Cardiac muscle cell (in vitro differentiated cells and primary cell): ENCODE results near the gene SLC1A4. TPM values are rescaled to one million over a fixed set of nuclear protein-coding genes. Genes with fewer than 3 reads are reported as not detected.
A peak's percentile ranks its signal among the peaks of the same experiment; 100 is the strongest.

Source experiments
- DNase-seq, 2 donors: peaks; one replicate each; pipeline versions ENCODE4 v3.0.0 to v3.0.0-alpha.2; 2010 to 2017; ENCODE audit warnings: low read depth in 1 of 2, low spot score in 1 of 2
- H3K27ac ChIP-seq: fragments of 200-600 bp; sonication (generic); 2 replicates; pipeline ENCODE4 v1.5.1; 2016
- H3K27me3 ChIP-seq: fragments of 200-600 bp; sonication (generic); 2 replicates; pipeline ENCODE4 v1.6.0; 2016; ENCODE audit warnings: control low read depth
- H3K36me3 ChIP-seq: fragments of 200-600 bp; sonication (generic); 2 replicates; pipeline ENCODE4 v1.5.1; 2016; ENCODE audit warnings: control low read depth
- H3K4me1 ChIP-seq: fragments of 200-600 bp; sonication (generic); 2 replicates; pipeline ENCODE4 v1.8.1; 2017; ENCODE audit warnings: low read depth, mild to moderate bottlenecking, mixed run types
- H3K4me3 ChIP-seq: fragments of 200-600 bp; sonication (generic); 2 replicates; pipeline ENCODE4 v1.5.1; 2016; ENCODE audit warnings: mild to moderate bottlenecking
- H3K9me3 ChIP-seq: fragments of 200-600 bp; sonication (generic); 2 replicates; pipeline ENCODE4 v1.5.1; 2017; ENCODE audit warnings: low read depth, mild to moderate bottlenecking, control low read depth
- polyA plus RNA-seq: library from polyadenylated mRNA; unstranded; fragments of >200 nt; fragmentation: Nextera tagmentation; extraction: Ambion mirVana; gene quantifications from 2 replicates; pipeline ENCODE4 v1.2.1, GENCODE V29; 2016
- total RNA-seq: library from RNA; depleted of rRNA; stranded (reverse); fragments of >200 nt; gene quantifications from 2 replicates; pipeline ENCODE4 v1.2.3, GENCODE V29; 2016
- TF ChIP-seq, protein P1 (sequence below): IDR thresholded peaks from 2 replicates; pipeline ENCODE4 v1.5.1; 2012; ENCODE audit warnings: low read depth, mild to moderate bottlenecking, low read length

The SLC1A4 gene
- total and polyA plus RNA-seq, 2 experiments from 2014 or later: 31.7 to 37.1 TPM

DNA sequence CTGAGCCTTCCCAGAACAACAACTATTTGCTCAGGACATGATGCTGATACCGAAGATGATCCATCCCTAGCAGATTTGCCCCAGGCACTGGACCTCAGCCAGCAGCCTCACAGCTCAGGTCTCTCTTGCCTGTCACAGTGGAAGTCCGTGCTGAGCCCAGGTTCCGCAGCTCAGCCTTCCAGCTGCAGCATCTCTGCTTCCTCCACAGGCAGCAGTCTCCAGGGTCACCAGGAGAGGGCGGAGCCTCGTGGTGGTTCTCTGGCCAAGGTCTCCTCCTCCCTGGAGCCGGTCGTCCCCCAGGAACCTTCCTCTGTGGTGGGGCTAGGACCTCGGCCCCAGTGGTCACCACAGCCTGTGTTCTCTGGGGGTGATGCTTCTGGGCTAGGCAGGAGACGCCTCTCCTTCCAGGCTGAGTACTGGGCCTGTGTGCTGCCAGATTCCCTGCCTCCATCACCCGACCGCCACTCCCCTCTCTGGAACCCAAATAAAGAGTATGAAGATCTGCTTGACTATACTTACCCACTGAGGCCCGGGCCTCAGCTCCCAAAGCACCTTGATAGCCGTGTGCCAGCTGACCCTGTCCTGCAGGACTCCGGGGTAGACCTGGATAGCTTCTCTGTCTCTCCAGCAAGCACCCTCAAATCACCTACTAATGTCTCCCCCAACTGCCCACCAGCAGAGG lies 82.4 kb downstream of the SLC1A4 start:
- Histone ChIP-seq H3K9me3 (no peaks in the 10 kb centered on the region), H3K4me3 (no peak overlapping the region), H3K27ac (no peak overlapping the region), H3K36me3 (peaks cover 26% of the 10 kb centered on the region), H3K4me1 (peaks cover 5% of the 10 kb centered on the region), H3K27me3 (no peaks in the 10 kb centered on the region)
- peak in 1 of 2 donors; percentile 32 for DNase-seq
- TF ChIP-seq, protein P1, sequence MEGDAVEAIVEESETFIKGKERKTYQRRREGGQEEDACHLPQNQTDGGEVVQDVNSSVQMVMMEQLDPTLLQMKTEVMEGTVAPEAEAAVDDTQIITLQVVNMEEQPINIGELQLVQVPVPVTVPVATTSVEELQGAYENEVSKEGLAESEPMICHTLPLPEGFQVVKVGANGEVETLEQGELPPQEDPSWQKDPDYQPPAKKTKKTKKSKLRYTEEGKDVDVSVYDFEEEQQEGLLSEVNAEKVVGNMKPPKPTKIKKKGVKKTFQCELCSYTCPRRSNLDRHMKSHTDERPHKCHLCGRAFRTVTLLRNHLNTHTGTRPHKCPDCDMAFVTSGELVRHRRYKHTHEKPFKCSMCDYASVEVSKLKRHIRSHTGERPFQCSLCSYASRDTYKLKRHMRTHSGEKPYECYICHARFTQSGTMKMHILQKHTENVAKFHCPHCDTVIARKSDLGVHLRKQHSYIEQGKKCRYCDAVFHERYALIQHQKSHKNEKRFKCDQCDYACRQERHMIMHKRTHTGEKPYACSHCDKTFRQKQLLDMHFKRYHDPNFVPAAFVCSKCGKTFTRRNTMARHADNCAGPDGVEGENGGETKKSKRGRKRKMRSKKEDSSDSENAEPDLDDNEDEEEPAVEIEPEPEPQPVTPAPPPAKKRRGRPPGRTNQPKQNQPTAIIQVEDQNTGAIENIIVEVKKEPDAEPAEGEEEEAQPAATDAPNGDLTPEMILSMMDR: peak; percentile 40

DNA sequence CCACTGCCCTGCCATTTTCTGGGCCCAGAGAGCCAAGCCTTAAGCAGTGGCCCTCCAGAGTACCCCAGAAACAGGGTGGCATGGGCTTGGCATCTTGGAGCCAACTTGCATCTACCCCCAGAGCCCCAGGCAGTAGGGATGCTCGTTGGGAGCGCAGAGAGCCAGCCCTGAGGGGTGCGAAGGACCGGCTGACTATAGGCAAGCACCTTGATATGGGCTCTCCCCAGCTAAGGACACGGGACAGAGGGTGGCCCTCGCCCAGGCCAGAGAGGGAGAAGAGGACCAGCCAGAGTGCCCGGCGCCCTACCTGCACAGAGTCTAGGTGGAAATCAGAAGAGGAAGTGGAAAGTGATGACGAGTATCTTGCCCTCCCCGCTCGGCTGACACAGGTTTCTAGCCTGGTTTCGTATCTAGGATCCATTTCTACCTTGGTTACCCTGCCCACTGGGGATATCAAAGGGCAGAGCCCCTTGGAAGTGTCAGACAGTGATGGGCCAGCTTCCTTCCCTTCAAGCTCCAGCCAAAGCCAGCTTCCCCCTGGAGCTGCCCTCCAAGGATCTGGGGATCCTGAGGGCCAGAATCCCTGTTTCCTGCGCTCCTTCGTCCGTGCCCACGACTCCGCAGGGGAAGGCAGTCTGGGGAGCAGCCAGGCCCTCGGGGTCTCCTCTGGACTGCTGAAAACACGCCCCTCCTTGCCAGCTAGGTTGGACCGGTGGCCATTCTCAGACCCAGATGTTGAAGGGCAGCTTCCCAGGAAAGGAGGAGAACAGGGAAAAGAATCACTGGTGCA lies 83.2 kb downstream of the SLC1A4 start:
- peaks cover 5% of the 10 kb centered on the region for H3K4me1 ChIP-seq
- no peak for DNase-seq
- H3K27me3 ChIP-seq: no peaks in the 10 kb centered on the region
- H3K9me3 ChIP-seq: no peaks in the 10 kb centered on the region
- H3K36me3 ChIP-seq: peaks cover 30% of the 10 kb centered on the region
- H3K4me3 ChIP-seq: no peak overlapping the region
- H3K27ac ChIP-seq: no peak overlapping the region
- TF ChIP-seq, protein P1: no peak

Other genes starting within 250 kb of the SLC1A4 start
- gene CEP68, start 67.0 kb downstream of the SLC1A4 start, total RNA-seq: 17.2 and 28.3 TPM in 2 replicates
- gene CEP68, start 67.0 kb downstream of the SLC1A4 start, polyA plus RNA-seq: 17.6 and 29.4 TPM in 2 replicates
- 47.1 and 59.1 TPM in 2 replicates for gene RAB1A, start 140.7 kb downstream of the SLC1A4 start, total RNA-seq
- 216 and 233 TPM in 2 replicates for gene RAB1A, start 140.7 kb downstream of the SLC1A4 start, polyA plus RNA-seq
- gene ACTR2, start 238.4 kb downstream of the SLC1A4 start, total RNA-seq: 27.1 and 29.5 TPM in 2 replicates
- gene ACTR2, start 238.4 kb downstream of the SLC1A4 start, polyA plus RNA-seq: 39.3 and 62.9 TPM in 2 replicates